Vagina (tissue), 2 donors: ENCODE measurements around the gene SGCD.

Experiments used
- CTCF ChIP-seq, 3 experiments: fragments of 450-650 bp in 2 of 3; fragments of 200-600 bp in 1 of 3; sonication (generic) in 1 of 3; IDR thresholded peaks; one replicate each; pipeline ENCODE4 v1.5.1; 2017 to 2019; ENCODE audit warnings: antibody characterized with exemption in 3 of 3, mild to moderate bottlenecking in 2 of 3, moderate library complexity in 2 of 3
- POLR2A ChIP-seq, 2 donors: fragments of 450-650 bp; IDR thresholded peaks; one replicate each; pipeline ENCODE4 v1.6.1; 2017; ENCODE audit warnings: antibody characterized with exemption in 2 of 2, mild to moderate bottlenecking in 2 of 2, moderate library complexity in 2 of 2

- TF ChIP-seq CTCF (IDR thresholded peaks at IDR 0.05) (no peak), POLR2A (IDR thresholded peaks at IDR 0.05) (no peak)
Measured at GRCh38 chr5:156486394-156487238, 159.7 kb downstream of the SGCD start.
